ENCODE data around the gene CYP11A1.

- TF ChIP-seq, protein P1, sequence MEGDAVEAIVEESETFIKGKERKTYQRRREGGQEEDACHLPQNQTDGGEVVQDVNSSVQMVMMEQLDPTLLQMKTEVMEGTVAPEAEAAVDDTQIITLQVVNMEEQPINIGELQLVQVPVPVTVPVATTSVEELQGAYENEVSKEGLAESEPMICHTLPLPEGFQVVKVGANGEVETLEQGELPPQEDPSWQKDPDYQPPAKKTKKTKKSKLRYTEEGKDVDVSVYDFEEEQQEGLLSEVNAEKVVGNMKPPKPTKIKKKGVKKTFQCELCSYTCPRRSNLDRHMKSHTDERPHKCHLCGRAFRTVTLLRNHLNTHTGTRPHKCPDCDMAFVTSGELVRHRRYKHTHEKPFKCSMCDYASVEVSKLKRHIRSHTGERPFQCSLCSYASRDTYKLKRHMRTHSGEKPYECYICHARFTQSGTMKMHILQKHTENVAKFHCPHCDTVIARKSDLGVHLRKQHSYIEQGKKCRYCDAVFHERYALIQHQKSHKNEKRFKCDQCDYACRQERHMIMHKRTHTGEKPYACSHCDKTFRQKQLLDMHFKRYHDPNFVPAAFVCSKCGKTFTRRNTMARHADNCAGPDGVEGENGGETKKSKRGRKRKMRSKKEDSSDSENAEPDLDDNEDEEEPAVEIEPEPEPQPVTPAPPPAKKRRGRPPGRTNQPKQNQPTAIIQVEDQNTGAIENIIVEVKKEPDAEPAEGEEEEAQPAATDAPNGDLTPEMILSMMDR (IDR thresholded peaks at IDR 0.05) = no peak
- TF ChIP-seq EP300 (IDR thresholded peaks at IDR 0.05) (no peak), POLR2A (IDR thresholded peaks at IDR 0.05) (no peak)
Observed at GRCh38 chr15:74313889-74314288, 53.6 kb downstream of the CYP11A1 start.

Data from suprapubic skin (tissue), 3 donors.